Measurements from ENCODE around the gene SELENOI.
"Not testable (repeated sequence)": the region's sequence is repeated elsewhere in the genome, so short reads cannot be mapped to it uniquely, and the experiment has no call there.

Gene SELENOI

GRCh38 chr2:26345545-26346453, at the start of gene SELENOI:
Gene SELENOI (plus strand): TSS chr2:26346143. CDS start chr2:26346233, 90 bp downstream.
- peak; percentile 98 for DNase-seq (ENCODE audit: low read depth)

GRCh38 chr2:26297061-26297460, 48.9 kb upstream of the SELENOI start:
- DNase-seq (ENCODE audit: low read depth), result no peak

- no peak for DNase-seq (ENCODE audit: low read depth)
Observed at GRCh38 chr2:26298286-26298637, 47.7 kb upstream of the SELENOI start.

GRCh38 chr2:26298638-26299393, 47.1 kb upstream of the SELENOI start:
- no peak for DNase-seq (ENCODE audit: low read depth)

- no peak for DNase-seq (ENCODE audit: low read depth)
Observed at GRCh38 chr2:26299471-26300101, 46.4 kb upstream of the SELENOI start.

GRCh38 chr2:26300234-26300925, 45.6 kb upstream of the SELENOI start:
- DNase-seq (ENCODE audit: low read depth), result no peak

- no peak for DNase-seq (ENCODE audit: low read depth)
Observed at GRCh38 chr2:26302846-26303245, 43.1 kb upstream of the SELENOI start.

GRCh38 chr2:26305094-26305493, 40.8 kb upstream of the SELENOI start:
- not testable (repeated sequence) for DNase-seq (ENCODE audit: low read depth)

GRCh38 chr2:26305540-26305939, 40.4 kb upstream of the SELENOI start:
- DNase-seq (ENCODE audit: low read depth), result no peak

- DNase-seq (ENCODE audit: low read depth), result no peak
Observed at GRCh38 chr2:26309921-26310320, 36.0 kb upstream of the SELENOI start.

GRCh38 chr2:26312471-26312870, 33.5 kb upstream of the SELENOI start:
- no peak for DNase-seq (ENCODE audit: low read depth)

- DNase-seq (ENCODE audit: low read depth), result no peak
Observed at GRCh38 chr2:26313446-26313845, 32.5 kb upstream of the SELENOI start.

GRCh38 chr2:26314243-26314642, 31.7 kb upstream of the SELENOI start:
- no peak for DNase-seq (ENCODE audit: low read depth)

- no peak for DNase-seq (ENCODE audit: low read depth)
Observed at GRCh38 chr2:26316041-26316440, 29.9 kb upstream of the SELENOI start.

GRCh38 chr2:26316845-26317244, 29.1 kb upstream of the SELENOI start:
- DNase-seq (ENCODE audit: low read depth), result no peak

GRCh38 chr2:26317377-26318105, 28.4 kb upstream of the SELENOI start:
- no peak for DNase-seq (ENCODE audit: low read depth)

GRCh38 chr2:26318950-26319349, 27.0 kb upstream of the SELENOI start:
- no peak for DNase-seq (ENCODE audit: low read depth)

- not testable (repeated sequence) for DNase-seq (ENCODE audit: low read depth)
Observed at GRCh38 chr2:26324479-26324878, 21.5 kb upstream of the SELENOI start.

- DNase-seq (ENCODE audit: low read depth), result no peak
Observed at GRCh38 chr2:26324903-26325302, 21.0 kb upstream of the SELENOI start.

GRCh38 chr2:26325851-26326250, 20.1 kb upstream of the SELENOI start:
- DNase-seq (ENCODE audit: low read depth), result no peak

GRCh38 chr2:26326514-26326913, 19.4 kb upstream of the SELENOI start:
- no peak for DNase-seq (ENCODE audit: low read depth)
